Activated T-cell treated with anti-CD3 and anti-CD28 coated beads, Interleukin-2, amount 50 U/mL, for 24 hours (primary cell): ENCODE results near the gene DDX20.

Experiments used
- DNase-seq: peaks from one replicate; pipeline ENCODE4 v3.0.0-alpha.2; 2020
- H3K27ac Mint-ChIP-seq: 2 replicates; pipeline ENCODE4 v1.8.0; 2020; ENCODE audit warnings: mild to moderate bottlenecking, mixed read lengths
- H3K27me3 Mint-ChIP-seq: 2 replicates; pipeline ENCODE4 v1.8.0; 2020; ENCODE audit warnings: mixed read lengths
- H3K36me3 Mint-ChIP-seq: 2 replicates; pipeline ENCODE4 v1.8.0; 2020; ENCODE audit warnings: low read depth, mixed read lengths
- H3K4me1 Mint-ChIP-seq: 2 replicates; pipeline ENCODE4 v1.8.0; 2020; ENCODE audit warnings: low read depth, mixed read lengths
- H3K4me3 Mint-ChIP-seq: 2 replicates; pipeline ENCODE4 v1.8.0; 2020; ENCODE audit warnings: mild to moderate bottlenecking, moderate library complexity, mixed read lengths
- H3K9me3 Mint-ChIP-seq: 2 replicates; pipeline ENCODE4 v1.8.0; 2020; ENCODE audit warnings: mixed read lengths

The DDX20 gene

GRCh38 chr1:111751906-111752575 lies 3.7 kb upstream of the DDX20 start:
- Mint-ChIP-seq H3K9me3 (no peaks in the 10 kb centered on the region), H3K27me3 (no peaks in the 10 kb centered on the region), H3K36me3 (peaks cover 16% of the 10 kb centered on the region), H3K27ac (no peak overlapping the region), H3K4me1 (peaks cover 23% of the 10 kb centered on the region), H3K4me3 (no peak overlapping the region)
- no peak for DNase-seq

DNA sequence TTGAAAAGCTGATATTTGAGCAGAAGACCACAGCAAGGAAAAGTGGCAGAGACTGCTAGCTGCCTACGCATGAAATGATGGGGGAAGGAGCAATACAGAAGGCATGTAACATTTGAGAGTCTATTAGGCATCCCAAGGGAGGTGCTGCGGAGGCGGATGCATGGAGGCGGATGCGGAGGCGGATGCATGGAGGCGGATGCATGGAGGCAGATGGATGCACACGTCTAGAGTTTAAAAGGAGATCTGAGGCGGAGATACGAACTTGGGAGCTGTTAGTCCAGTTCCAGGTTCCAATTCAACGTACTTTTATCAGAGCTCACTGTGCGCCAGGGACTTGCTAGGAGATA lies 744 bp upstream of the DDX20 start:
- Mint-ChIP-seq H3K27me3 (no peaks in the 10 kb centered on the region), H3K9me3 (no peaks in the 10 kb centered on the region), H3K4me1 (peaks cover 41% of the 10 kb centered on the region), H3K4me3 (peak overlapping the region; percentile 89), H3K27ac (peak overlapping the region; percentile 99), H3K36me3 (peaks cover 43% of the 10 kb centered on the region)
- no peak for DNase-seq

GRCh38 chr1:111756124-111756513 lies 418 bp downstream of the DDX20 start:
- Mint-ChIP-seq H3K27me3 (no peaks in the 10 kb centered on the region), H3K36me3 (peaks cover 54% of the 10 kb centered on the region), H3K4me3 (peak overlapping the region; percentile 89), H3K27ac (peak overlapping the region; percentile 99), H3K9me3 (no peaks in the 10 kb centered on the region), H3K4me1 (peaks cover 50% of the 10 kb centered on the region)
- DNase-seq = no peak

GRCh38 chr1:111758373-111758772 lies 2.7 kb downstream of the DDX20 start:
- Mint-ChIP-seq H3K27me3 (no peaks in the 10 kb centered on the region), H3K4me3 (peak overlapping the region; percentile 39), H3K9me3 (no peaks in the 10 kb centered on the region), H3K27ac (peak overlapping the region; percentile 73), H3K36me3 (peaks cover 75% of the 10 kb centered on the region), H3K4me1 (peaks cover 51% of the 10 kb centered on the region)
- DNase-seq = no peak

DNA sequence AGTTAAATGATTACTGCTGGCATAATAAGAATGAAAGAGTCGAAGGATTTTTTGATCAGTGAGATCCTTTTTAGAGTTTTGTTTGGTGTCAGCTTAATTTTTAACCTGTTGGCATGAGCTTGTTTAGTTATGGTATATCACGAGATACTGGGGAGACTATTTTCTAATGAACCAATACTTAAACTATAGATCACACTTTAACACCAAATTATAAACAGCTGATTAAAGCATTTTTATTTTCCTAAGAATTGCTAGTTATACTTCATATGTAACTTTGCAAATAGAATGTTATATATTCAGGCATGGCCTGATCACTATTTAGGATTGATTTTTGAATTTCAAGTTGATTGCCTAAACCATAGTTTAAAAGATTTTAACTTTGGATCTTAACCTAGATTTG lies 6.0 kb downstream of the DDX20 start:
- DNase-seq = no peak
- Mint-ChIP-seq H3K4me1 (peaks cover 38% of the 10 kb centered on the region), H3K36me3 (peaks cover 94% of the 10 kb centered on the region), H3K9me3 (no peaks in the 10 kb centered on the region), H3K4me3 (no peak overlapping the region), H3K27ac (peak overlapping the region; percentile 35), H3K27me3 (no peaks in the 10 kb centered on the region)

GRCh38 chr1:111762332-111762731 lies 6.6 kb downstream of the DDX20 start:
- no peaks in the 10 kb centered on the region for H3K9me3 Mint-ChIP-seq
- no peak for DNase-seq
- peaks cover 34% of the 10 kb centered on the region for H3K4me1 Mint-ChIP-seq
- no peak overlapping the region for H3K4me3 Mint-ChIP-seq
- H3K27me3 Mint-ChIP-seq = no peaks in the 10 kb centered on the region
- H3K36me3 Mint-ChIP-seq = peaks cover 92% of the 10 kb centered on the region
- peak overlapping the region; percentile 26 for H3K27ac Mint-ChIP-seq

- H3K27me3 Mint-ChIP-seq = no peaks in the 10 kb centered on the region
- no peak for DNase-seq
- H3K27ac Mint-ChIP-seq = peak overlapping the region; percentile 72
- H3K4me3 Mint-ChIP-seq = no peak overlapping the region
- H3K4me1 Mint-ChIP-seq = peaks cover 20% of the 10 kb centered on the region
- peaks cover 77% of the 10 kb centered on the region for H3K36me3 Mint-ChIP-seq
- H3K9me3 Mint-ChIP-seq = no peaks in the 10 kb centered on the region
Measured at GRCh38 chr1:111768023-111768422, 12.3 kb downstream of the DDX20 start.

- no peak for DNase-seq
- H3K27ac Mint-ChIP-seq = no peak overlapping the region
- H3K27me3 Mint-ChIP-seq = no peaks in the 10 kb centered on the region
- no peaks in the 10 kb centered on the region for H3K9me3 Mint-ChIP-seq
- peaks cover 71% of the 10 kb centered on the region for H3K36me3 Mint-ChIP-seq
- peaks cover 20% of the 10 kb centered on the region for H3K4me1 Mint-ChIP-seq
- H3K4me3 Mint-ChIP-seq = no peak overlapping the region
Measured at GRCh38 chr1:111768625-111769024, 12.9 kb downstream of the DDX20 start.

- Mint-ChIP-seq H3K27ac (no peak overlapping the region), H3K4me1 (peaks cover 20% of the 10 kb centered on the region), H3K36me3 (peaks cover 63% of the 10 kb centered on the region), H3K4me3 (no peak overlapping the region), H3K27me3 (no peaks in the 10 kb centered on the region), H3K9me3 (no peaks in the 10 kb centered on the region)
- DNase-seq = no peak
Measured at GRCh38 chr1:111769517-111770146, 13.9 kb downstream of the DDX20 start.

GRCh38 chr1:111770916-111771315 lies 15.2 kb downstream of the DDX20 start:
- Mint-ChIP-seq H3K36me3 (peaks cover 50% of the 10 kb centered on the region), H3K4me3 (no peak overlapping the region), H3K4me1 (peaks cover 18% of the 10 kb centered on the region), H3K9me3 (no peaks in the 10 kb centered on the region), H3K27me3 (no peaks in the 10 kb centered on the region), H3K27ac (no peak overlapping the region)
- no peak for DNase-seq

DNA sequence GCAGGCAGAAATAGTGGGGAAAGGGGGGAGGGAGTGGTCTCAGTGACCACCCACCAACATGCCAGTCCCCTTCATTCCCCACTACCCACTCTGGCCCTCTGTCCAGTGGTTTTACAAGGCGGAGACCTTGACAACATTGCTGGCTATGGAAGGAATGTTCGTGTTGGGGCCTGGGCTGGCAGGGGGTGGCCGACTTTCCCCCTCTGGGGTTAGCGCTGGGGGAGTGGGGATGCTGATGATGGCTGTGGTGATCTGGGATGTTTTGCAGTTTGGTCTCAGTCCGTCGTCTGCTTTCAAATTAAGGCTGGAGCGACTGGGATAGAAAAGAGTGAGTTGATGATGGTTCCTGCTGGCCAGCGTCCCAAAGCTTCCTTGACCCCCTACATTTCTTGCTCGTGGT lies 20.3 kb downstream of the DDX20 start:
- no peaks in the 10 kb centered on the region for H3K27me3 Mint-ChIP-seq
- no peaks in the 10 kb centered on the region for H3K9me3 Mint-ChIP-seq
- H3K27ac Mint-ChIP-seq = no peak overlapping the region
- no peaks in the 10 kb centered on the region for H3K4me1 Mint-ChIP-seq
- H3K4me3 Mint-ChIP-seq = no peak overlapping the region
- peaks cover 6% of the 10 kb centered on the region for H3K36me3 Mint-ChIP-seq
- no peak for DNase-seq

GRCh38 chr1:111776391-111776790 lies 20.7 kb downstream of the DDX20 start:
- Mint-ChIP-seq H3K4me1 (no peaks in the 10 kb centered on the region), H3K27me3 (no peaks in the 10 kb centered on the region), H3K27ac (no peak overlapping the region), H3K9me3 (no peaks in the 10 kb centered on the region), H3K36me3 (peaks cover 3% of the 10 kb centered on the region), H3K4me3 (no peak overlapping the region)
- DNase-seq = no peak

DNA sequence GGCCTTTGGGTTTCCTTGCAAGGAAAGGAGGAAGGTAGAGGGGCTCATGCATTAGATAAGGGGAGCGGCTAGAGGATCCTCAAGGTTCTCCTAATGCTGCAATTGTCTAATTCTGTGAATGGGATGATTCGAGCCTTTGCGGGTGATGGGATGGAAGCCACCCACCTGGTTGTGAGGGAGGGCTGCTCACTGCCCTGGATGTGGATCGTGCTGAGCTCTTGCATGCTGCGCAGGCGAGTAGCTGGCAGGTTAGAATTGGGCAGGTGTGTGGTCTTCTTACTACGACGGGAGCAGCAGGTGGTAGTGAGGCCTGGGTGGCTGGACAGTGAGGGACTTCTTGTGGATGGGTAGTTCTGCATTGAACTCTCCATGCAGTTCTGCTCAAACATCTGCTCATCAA lies 21.2 kb downstream of the DDX20 start:
- no peaks in the 10 kb centered on the region for H3K9me3 Mint-ChIP-seq
- no peak for DNase-seq
- H3K27ac Mint-ChIP-seq = no peak overlapping the region
- H3K36me3 Mint-ChIP-seq = peaks cover 3% of the 10 kb centered on the region
- H3K27me3 Mint-ChIP-seq = no peaks in the 10 kb centered on the region
- H3K4me3 Mint-ChIP-seq = no peak overlapping the region
- H3K4me1 Mint-ChIP-seq = no peaks in the 10 kb centered on the region

GRCh38 chr1:111777301-111777700 lies 21.6 kb downstream of the DDX20 start:
- Mint-ChIP-seq H3K9me3 (no peaks in the 10 kb centered on the region), H3K27me3 (no peaks in the 10 kb centered on the region), H3K36me3 (no peaks in the 10 kb centered on the region), H3K4me3 (no peak overlapping the region), H3K27ac (no peak overlapping the region), H3K4me1 (no peaks in the 10 kb centered on the region)
- DNase-seq = no peak

DNA sequence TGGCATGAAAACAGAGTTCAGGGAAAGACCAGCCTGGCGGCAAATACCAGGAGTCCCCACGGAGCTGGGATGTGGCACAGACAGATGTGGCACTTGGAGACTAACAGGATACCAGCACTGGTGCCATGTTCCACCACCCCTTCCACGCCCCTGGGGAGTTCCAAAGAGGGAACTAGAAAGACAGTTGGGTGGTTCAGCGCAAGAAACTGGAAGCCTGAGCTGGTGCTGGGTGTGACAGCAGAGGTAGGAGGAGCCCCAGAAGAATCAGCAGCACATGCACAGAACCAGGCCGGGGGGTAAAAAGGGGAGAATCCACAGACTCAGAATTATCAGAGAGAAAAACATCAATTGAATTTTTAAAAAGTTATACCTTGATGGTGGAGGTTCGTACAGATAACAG lies 22.4 kb downstream of the DDX20 start:
- no peak overlapping the region for H3K4me3 Mint-ChIP-seq
- DNase-seq = no peak
- no peaks in the 10 kb centered on the region for H3K4me1 Mint-ChIP-seq
- H3K36me3 Mint-ChIP-seq = no peaks in the 10 kb centered on the region
- no peak overlapping the region for H3K27ac Mint-ChIP-seq
- H3K9me3 Mint-ChIP-seq = no peaks in the 10 kb centered on the region
- H3K27me3 Mint-ChIP-seq = no peaks in the 10 kb centered on the region
